ENCODE data around the gene OTUB2. TPM values are rescaled to one million over a fixed set of nuclear protein-coding genes. Genes with fewer than 3 reads are reported as not detected.

The OTUB2 gene
- total and polyA plus RNA-seq, 11 donors: 0.09 to 0.60 (median 0.38) TPM

DNA sequence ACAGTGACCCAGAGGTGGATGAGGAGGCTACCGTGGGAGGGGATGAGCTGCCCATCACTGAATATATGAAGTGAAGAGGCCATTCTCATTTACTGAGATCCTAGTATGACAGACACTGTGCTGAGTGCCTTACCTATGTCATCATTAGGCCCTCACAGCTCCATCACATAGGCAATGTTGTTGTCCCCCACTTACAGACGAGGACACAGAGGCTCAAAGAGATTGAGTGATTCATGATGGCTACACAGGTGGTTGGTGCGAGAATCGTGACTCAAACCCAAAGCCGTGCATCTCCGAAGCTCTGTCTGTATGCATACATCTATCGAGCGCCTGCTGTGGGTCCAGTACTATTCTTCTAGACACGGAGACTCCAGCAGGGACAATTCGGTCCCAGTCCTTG lies 34.9 kb upstream of the OTUB2 start:
- intact Hi-C loops (cut with DNase I): loop anchor here in 1 of 10 donors (10.0 kb wide), 1 partner anchor 336 kb away; no protein-coding TSS in a partner anchor

DNA sequence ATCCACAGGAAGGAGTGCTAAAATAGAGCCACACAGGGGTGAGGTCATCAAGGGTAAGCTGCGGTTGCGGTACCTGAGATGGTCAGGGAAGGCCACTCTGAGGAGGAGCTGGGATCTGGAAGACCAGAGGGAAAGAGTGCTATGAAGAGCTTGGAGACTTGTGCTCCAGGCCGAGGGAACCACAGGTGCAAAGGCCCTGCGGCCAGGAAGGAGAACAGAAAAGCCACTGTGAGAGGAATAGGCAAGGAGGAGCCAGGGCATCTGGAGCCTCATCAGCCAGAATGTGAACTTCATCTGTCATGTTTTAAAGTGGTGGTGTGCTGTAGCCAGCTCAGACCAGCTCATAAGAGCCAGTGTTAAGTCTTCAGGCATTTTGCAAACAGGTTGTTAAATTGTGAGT lies 34.5 kb upstream of the OTUB2 start:
- Histone ChIP-seq H3K4me1 (peaks cover 0 to 34% (median 11%) of the 10 kb centered on the region in 12 donors), H3K36me3 (no peaks in the 10 kb centered on the region), H3K4me3 (no peak overlapping the region), H3K27me3 (no peaks in the 10 kb centered on the region), H3K27ac (no peak overlapping the region), H3K9me3 (no peaks in the 10 kb centered on the region)
- DNase-seq (no peak), ATAC-seq (no peak)
- 86 to 92% (median 90%) methylated on average over 4 of the region's 4 CpGs for WGBS, 4 donors
- intact Hi-C loops (cut with DNase I): loop anchor here in 1 of 10 donors (10.0 kb wide), 1 partner anchor 337 kb away; no protein-coding TSS in a partner anchor
- no peak for TF ChIP-seq POLR2A (IDR thresholded peaks at IDR 0.05)
- TF ChIP-seq, protein P1, sequence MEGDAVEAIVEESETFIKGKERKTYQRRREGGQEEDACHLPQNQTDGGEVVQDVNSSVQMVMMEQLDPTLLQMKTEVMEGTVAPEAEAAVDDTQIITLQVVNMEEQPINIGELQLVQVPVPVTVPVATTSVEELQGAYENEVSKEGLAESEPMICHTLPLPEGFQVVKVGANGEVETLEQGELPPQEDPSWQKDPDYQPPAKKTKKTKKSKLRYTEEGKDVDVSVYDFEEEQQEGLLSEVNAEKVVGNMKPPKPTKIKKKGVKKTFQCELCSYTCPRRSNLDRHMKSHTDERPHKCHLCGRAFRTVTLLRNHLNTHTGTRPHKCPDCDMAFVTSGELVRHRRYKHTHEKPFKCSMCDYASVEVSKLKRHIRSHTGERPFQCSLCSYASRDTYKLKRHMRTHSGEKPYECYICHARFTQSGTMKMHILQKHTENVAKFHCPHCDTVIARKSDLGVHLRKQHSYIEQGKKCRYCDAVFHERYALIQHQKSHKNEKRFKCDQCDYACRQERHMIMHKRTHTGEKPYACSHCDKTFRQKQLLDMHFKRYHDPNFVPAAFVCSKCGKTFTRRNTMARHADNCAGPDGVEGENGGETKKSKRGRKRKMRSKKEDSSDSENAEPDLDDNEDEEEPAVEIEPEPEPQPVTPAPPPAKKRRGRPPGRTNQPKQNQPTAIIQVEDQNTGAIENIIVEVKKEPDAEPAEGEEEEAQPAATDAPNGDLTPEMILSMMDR (IDR thresholded peaks at IDR 0.05): no peak

More for the DNA sequence above, 34.9 kb upstream of the OTUB2 start:
- no peaks in the 10 kb centered on the region for H3K36me3 ChIP-seq
- no peak for TF ChIP-seq POLR2A (IDR thresholded peaks at IDR 0.05)
- TF ChIP-seq, protein P1 (IDR thresholded peaks at IDR 0.05): no peak
- no peak for ATAC-seq
- no peak overlapping the region for H3K4me3 ChIP-seq
- no peaks in the 10 kb centered on the region for H3K27me3 ChIP-seq
- DNase-seq: no peak
- 85 to 92% (median 92%) methylated on average over 10 of the region's 10 CpGs for WGBS, 4 donors
- H3K4me1 ChIP-seq: peaks cover 0 to 31% (median 11%) of the 10 kb centered on the region in 12 donors
- no peak overlapping the region for H3K27ac ChIP-seq
- H3K9me3 ChIP-seq: no peaks in the 10 kb centered on the region

DNA sequence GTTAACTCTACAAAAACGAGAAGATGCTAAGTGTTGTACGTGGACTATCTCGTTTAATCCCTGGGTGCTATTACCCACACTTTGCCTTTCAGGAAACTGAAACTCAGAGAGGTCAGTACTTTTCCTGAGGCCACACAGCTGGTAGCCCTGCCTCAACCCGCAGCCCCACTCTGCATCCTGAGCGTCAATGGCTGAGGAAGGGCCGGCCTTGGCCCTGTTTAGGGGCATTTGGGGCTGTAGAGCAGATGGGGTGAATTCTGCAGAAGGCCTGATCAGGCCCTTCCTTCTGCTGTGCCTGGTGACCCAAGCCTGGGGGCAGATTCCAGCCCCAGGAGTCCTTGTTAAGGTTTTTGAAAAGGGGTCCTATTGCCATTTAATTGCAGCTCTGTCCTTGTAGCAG lies 32.8 kb upstream of the OTUB2 start:
- WGBS, 4 donors: 75 to 86% (median 82%) methylated on average over 5 to 6 of the region's 6 CpGs
- intact Hi-C loops (cut with DNase I): loop anchor here in 1 of 10 donors (10.0 kb wide), 1 partner anchor 339 kb away; no protein-coding TSS in a partner anchor
- no peak for ATAC-seq

DNA sequence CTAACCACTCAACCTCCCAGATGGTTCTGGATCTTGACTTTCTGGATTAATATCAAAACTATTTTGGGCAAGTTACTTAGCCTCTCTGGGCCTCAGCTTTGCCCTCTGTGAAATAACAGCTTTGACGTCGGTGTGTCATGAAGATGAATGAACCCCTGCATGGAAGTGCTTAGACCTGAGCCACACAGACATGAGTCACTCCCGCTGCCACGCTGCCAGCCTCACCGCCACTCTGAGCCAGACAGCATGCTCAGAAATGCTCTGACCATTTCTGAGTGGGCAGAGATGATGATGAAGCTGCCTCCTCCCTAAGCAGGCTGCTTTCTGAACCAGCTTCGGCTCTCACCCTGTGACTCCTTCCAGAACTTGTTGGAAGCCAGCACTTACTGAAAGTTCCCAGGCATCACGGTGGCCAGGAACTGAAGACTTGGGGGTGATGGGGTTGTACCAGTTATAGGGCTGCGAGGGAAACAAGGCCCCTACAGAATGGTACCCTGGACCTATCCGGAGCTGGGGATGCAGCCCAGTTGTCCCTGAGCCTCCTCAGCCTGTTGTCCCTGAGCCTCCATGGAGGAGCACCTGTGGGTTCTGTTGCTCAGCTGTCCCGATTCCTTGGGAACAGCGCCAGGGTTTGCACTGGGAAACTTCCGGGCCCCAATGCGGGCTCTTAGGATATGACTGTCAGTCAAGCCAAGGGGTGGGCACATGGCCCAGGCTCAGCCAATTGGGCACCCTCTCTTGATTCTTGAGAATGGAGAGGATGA lies 31.0 kb upstream of the OTUB2 start:
- 36 to 56% (median 52%) methylated on average over 11 to 13 of the region's 13 CpGs for WGBS, 4 donors
- Histone ChIP-seq H3K36me3 (no peaks in the 10 kb centered on the region), H3K9me3 (no peaks in the 10 kb centered on the region), H3K4me3 (no peak overlapping the region), H3K27ac (peak overlapping the region in 8 of 12 donors; percentile 14 to 92 (median 62)), H3K27me3 (no peaks in the 10 kb centered on the region), H3K4me1 (peaks cover 0 to 48% (median 19%) of the 10 kb centered on the region in 12 donors)
- intact Hi-C loops (cut with DNase I): loop anchor here in 3 of 10 donors (5.0 to 10.0 kb wide), 3 partner anchors 33 to 340 kb away; no protein-coding TSS in a partner anchor
- ATAC-seq (peak; percentile 70 to 90 (median 74)), DNase-seq (peak in 4 of 5 donors; percentile 50 to 88 (median 60))
- TF ChIP-seq POLR2A (IDR thresholded peaks at IDR 0.05): no peak
- TF ChIP-seq, protein P1 (IDR thresholded peaks at IDR 0.05): no peak

More for the DNA sequence above, 32.8 kb upstream of the OTUB2 start:
- Histone ChIP-seq H3K4me3 (no peak overlapping the region), H3K9me3 (no peaks in the 10 kb centered on the region), H3K4me1 (peaks cover 0 to 37% (median 16%) of the 10 kb centered on the region in 12 donors), H3K27me3 (no peaks in the 10 kb centered on the region), H3K36me3 (no peaks in the 10 kb centered on the region), H3K27ac (peak overlapping the region in 1 of 12 donors; percentile 83)
- no peak for DNase-seq
- TF ChIP-seq, protein P1 (IDR thresholded peaks at IDR 0.05): no peak
- no peak for TF ChIP-seq POLR2A (IDR thresholded peaks at IDR 0.05)
